H1 (cell line): ENCODE results near the gene APOC3. TPM values are rescaled to one million over a fixed set of nuclear protein-coding genes. Genes with fewer than 3 reads are reported as not detected.

Source experiments
- CTCF ChIA-PET: fragments of 300-600 bp; sonication (Branson Sonifier 250); formaldehyde crosslinking; loops from one replicate; lab custom pipeline; 2021; ENCODE audit not compliant: partially characterized antibody; lab: Charles Lee
- POLR2A ChIA-PET: fragments of 300-600 bp; sonication (Branson Sonifier 250); formaldehyde crosslinking; loops from one replicate; lab custom pipeline; 2021; ENCODE audit warnings: inconsistent platforms; ENCODE audit not compliant: partially characterized antibody; lab: Charles Lee
- DNase-seq, 2 experiments: peaks; one replicate each; pipeline versions ENCODE4 v3.0.0 to v3.0.0-alpha.2; 2010 to 2022; ENCODE audit warnings: low spot score in 2 of 2, low read depth in 1 of 2, mixed read lengths in 1 of 2
- FAIRE-seq: peaks from 2 replicates; lab custom pipeline; 2011; peaks lifted over from hg19 to GRCh38; lab: Jason Lieb, UNC
- H2AFZ ChIP-seq: 2 replicates; pipeline ENCODE4 v1.8.1; 2012; ENCODE audit warnings: low read length, inconsistent platforms
- H2AK5ac ChIP-seq: 2 replicates; pipeline ENCODE4 v1.6.1; 2013; ENCODE audit warnings: low read depth, low read length
- H2BK120ac ChIP-seq: replicated peaks from 2 replicates; pipeline ENCODE3; 2013; ENCODE audit warnings: low read depth, low read length, inconsistent platforms
- H2BK12ac ChIP-seq: 2 replicates; pipeline ENCODE4 v1.6.1; 2013; ENCODE audit warnings: low read depth, low read length
- H2BK15ac ChIP-seq: 2 replicates; pipeline ENCODE4 v1.6.1; 2013; ENCODE audit warnings: low read length
- H2BK20ac ChIP-seq: 2 replicates; pipeline ENCODE4 v1.6.1; 2013; ENCODE audit warnings: low read length
- H2BK5ac ChIP-seq: 2 replicates; pipeline ENCODE4 v1.6.1; 2013; ENCODE audit warnings: low read depth, low read length
- H3K14ac ChIP-seq: 2 replicates; pipeline ENCODE4 v1.6.1; 2013; ENCODE audit warnings: inconsistent platforms; ENCODE audit not compliant: insufficient read length
- H3K18ac ChIP-seq: 2 replicates; pipeline ENCODE4 v1.6.1; 2013; ENCODE audit warnings: low read length; ENCODE audit errors: extremely low read depth
- H3K23ac ChIP-seq: 2 replicates; pipeline ENCODE4 v1.6.1; 2013; ENCODE audit warnings: inconsistent platforms; ENCODE audit not compliant: insufficient read length
- H3K23me2 ChIP-seq: 2 replicates; pipeline ENCODE4 v1.6.1; 2013; ENCODE audit warnings: low read depth, low read length
- H3K27ac ChIP-seq: 2 replicates; pipeline ENCODE4 v1.6.1; 2011; ENCODE audit warnings: low read depth, low read length, inconsistent platforms
- H3K27me3 ChIP-seq, 4 experiments: replicated peaks in 1 of 4; 1 replicate in 1 of 4; 2 replicates in 3 of 4; pipeline versions ENCODE4 v1.6.1 to v1.8.1; 2011 to 2013; ENCODE audit warnings: low read length in 3 of 4, mild to moderate bottlenecking in 3 of 4, inconsistent platforms in 2 of 4, mixed read lengths in 2 of 4, moderate library complexity in 1 of 4; ENCODE audit not compliant: control insufficient read depth in 3 of 4, insufficient read depth in 3 of 4; ENCODE audit errors: extremely low read depth in 1 of 4
- H3K36me3 ChIP-seq, 4 experiments: 2 replicates each; pipeline versions ENCODE4 v1.6.1 to v1.8.1; 2011 to 2013; ENCODE audit warnings: mild to moderate bottlenecking in 4 of 4, low read length in 3 of 4, moderate library complexity in 2 of 4, control low read depth in 1 of 4, inconsistent platforms in 1 of 4; ENCODE audit not compliant: insufficient read depth in 4 of 4, control insufficient read depth in 2 of 4
- H3K4ac ChIP-seq: replicated peaks from 2 replicates; pipeline ENCODE3; 2013; ENCODE audit warnings: low read length, low read depth, mixed read lengths, inconsistent platforms; ENCODE audit not compliant: insufficient read length
- H3K4me1 ChIP-seq, 4 experiments: replicated peaks in 1 of 4; 1 replicate in 1 of 4; 2 replicates in 3 of 4; pipeline versions ENCODE4 v1.6.1 to v1.8.1; 2011 to 2013; ENCODE audit warnings: low read length in 3 of 4, inconsistent platforms in 2 of 4, mixed read lengths in 1 of 4; ENCODE audit not compliant: insufficient read depth in 4 of 4, control insufficient read depth in 3 of 4
- H3K4me2 ChIP-seq, 2 experiments: 2 replicates each; pipeline versions ENCODE4 v1.6.1 to v1.8.1; 2011 to 2013; ENCODE audit warnings: low read depth in 2 of 2, low read length in 2 of 2, control low read depth in 1 of 2, inconsistent platforms in 1 of 2, mild to moderate bottlenecking in 1 of 2; ENCODE audit not compliant: insufficient read depth in 1 of 2
- H3K4me3 ChIP-seq, 4 experiments: fragments of 200-600, 300-600 bp in 1 of 4; sonication (generic), shearing (Covaris generic), sonication (Bioruptor Twin) in 1 of 4; 2 replicates each; pipeline versions ENCODE4 v1.5.1 to v1.8.1; 2011 to 2016; ENCODE audit warnings: low read length in 4 of 4, low read depth in 3 of 4, control low read depth in 2 of 4, inconsistent platforms in 2 of 4, mild to moderate bottlenecking in 2 of 4, mixed read lengths in 1 of 4, moderate library complexity in 1 of 4; ENCODE audit not compliant: insufficient read depth in 2 of 4; ENCODE audit errors: extremely low read depth in 1 of 4
- H3K56ac ChIP-seq: replicated peaks from 2 replicates; pipeline ENCODE3; 2013; ENCODE audit warnings: low read depth, mild to moderate bottlenecking, mixed read lengths, low read length, inconsistent platforms; ENCODE audit not compliant: insufficient read length
- H3K79me1 ChIP-seq: 2 replicates; pipeline ENCODE4 v1.6.1; 2013; ENCODE audit warnings: low read depth, low read length, control low read depth
- H3K79me2 ChIP-seq, 2 experiments: 2 replicates each; pipeline versions ENCODE4 v1.6.1 to v1.8.1; 2012 to 2013; ENCODE audit warnings: low read length in 2 of 2, mild to moderate bottlenecking in 2 of 2, inconsistent platforms in 1 of 2; ENCODE audit not compliant: insufficient read depth in 2 of 2, control insufficient read depth in 1 of 2
- H3K9ac ChIP-seq, 4 experiments: replicated peaks in 1 of 4; 1 replicate in 1 of 4; 2 replicates in 3 of 4; pipeline versions ENCODE4 v1.6.1 to v1.8.1; 2011 to 2013; ENCODE audit warnings: low read depth in 3 of 4, low read length in 3 of 4, control low read depth in 2 of 4, mild to moderate bottlenecking in 2 of 4, moderate library complexity in 2 of 4, inconsistent platforms in 1 of 4; ENCODE audit errors: extremely low read depth in 1 of 4
- H3K9me3 ChIP-seq, 2 experiments: 2 replicates each; pipeline versions ENCODE4 v1.6.1 to v1.8.1; 2012 to 2013; ENCODE audit warnings: mild to moderate bottlenecking in 2 of 2, moderate library complexity in 2 of 2, control low read depth in 1 of 2, inconsistent platforms in 1 of 2, low read depth in 1 of 2, low read length in 1 of 2, mixed read lengths in 1 of 2; ENCODE audit not compliant: insufficient read depth in 2 of 2
- H4K20me1 ChIP-seq, 2 experiments: replicated peaks in 1 of 2; 2 replicates each; pipeline versions ENCODE3 to v1.8.1; 2011 to 2013; ENCODE audit warnings: inconsistent platforms in 2 of 2, low read length in 2 of 2, mild to moderate bottlenecking in 1 of 2; ENCODE audit not compliant: insufficient read depth in 2 of 2, control insufficient read depth in 1 of 2
- H4K5ac ChIP-seq: 2 replicates; pipeline ENCODE4 v1.6.1; 2013; ENCODE audit warnings: low read length, low read depth, mixed read lengths, inconsistent platforms; ENCODE audit not compliant: insufficient read length
- H4K8ac ChIP-seq: 2 replicates; pipeline ENCODE4 v1.8.0; 2013; ENCODE audit warnings: mild to moderate bottlenecking, moderate library complexity, low read length, inconsistent platforms; ENCODE audit not compliant: insufficient read depth; ENCODE audit errors: extremely low read depth
- H4K91ac ChIP-seq: replicated peaks from 2 replicates; pipeline ENCODE3; 2013; ENCODE audit warnings: low read length, mixed read lengths, inconsistent platforms; ENCODE audit not compliant: insufficient read length
- EP300 ChIP-seq, 2 experiments: IDR thresholded peaks; 1 replicate in 1 of 2; 2 replicates in 1 of 2; pipeline ENCODE4 v1.6.1; 2011 to 2012; ENCODE audit warnings: low read depth in 2 of 2, low read length in 2 of 2, mild to moderate bottlenecking in 2 of 2, borderline replicate concordance in 1 of 2, inconsistent platforms in 1 of 2, moderate library complexity in 1 of 2
- JUN ChIP-seq: IDR thresholded peaks from 2 replicates; pipeline ENCODE4 v1.6.1; 2011; ENCODE audit warnings: low read depth, mild to moderate bottlenecking, improper control_type of control experiment, low read length
- POU5F1 ChIP-seq: IDR thresholded peaks from 2 replicates; pipeline ENCODE4 v1.6.1; 2011; ENCODE audit warnings: low read depth, mild to moderate bottlenecking, low read length, moderate library complexity
- RNF2 ChIP-seq: fragments of 200-900, 300-1000 bp; sonication (generic); IDR thresholded peaks from 2 replicates; pipeline ENCODE4 v1.7.1; 2016; ENCODE audit warnings: borderline replicate concordance, low read depth, mild to moderate bottlenecking, antibody characterized with exemption, low read length; ENCODE audit not compliant: poor library complexity, severe bottlenecking; ENCODE audit errors: missing control alignments
- SIRT6 ChIP-seq: IDR thresholded peaks from one replicate; pipeline ENCODE4 v1.7.1; 2012; ENCODE audit warnings: low read length, inconsistent platforms
- TBP ChIP-seq: IDR thresholded peaks from 2 replicates; pipeline ENCODE4 v1.6.1; 2011; ENCODE audit warnings: low read depth, low read length, improper control_type of control experiment
- WGBS, 2 experiments: shearing (Covaris generic) in 1 of 2; methylation state at CpG; one replicate each; pipeline versions ENCODE4 v1.1.6 to v1.1.7; 2013 to 2015; ENCODE audit warnings: low lambda C conversion rate in 2 of 2, mixed read lengths in 2 of 2, inconsistent platforms in 1 of 2, low coverage in 1 of 2, missing lambda C conversion rate in 1 of 2; ENCODE audit not compliant: insufficient replicate concordance in 2 of 2, insufficient coverage in 1 of 2, insufficient read length in 1 of 2; ENCODE audit errors: extremely low coverage in 1 of 2, missing lambda C conversion rate in 1 of 2; 5-methylcytosine and 5-hydroxymethylcytosine counted together
- polyA plus RNA-seq, 7 experiments: library from polyadenylated mRNA; depleted of rRNA in 3 of 7; stranded (reverse) in 5 of 7; unstranded in 2 of 7; fragments of >200 nt in 5 of 7; fragments of 200-250 nt in 2 of 7; gene quantifications; 1 replicate in 5 of 7; 2 replicates in 1 of 7; 4 replicates in 1 of 7; pipeline versions ENCODE4 v1.2.1 to v1.2.3, GENCODE V29; 2011 to 2013; ENCODE audit warnings: missing spikeins in 2 of 7, mixed read lengths in 2 of 7
- total RNA-seq: library from RNA; stranded (reverse); fragmentation: NEBNext Ultra II Directional; extraction: Animal tissue kit (Norgen Biotek cat#: 25700); gene quantifications from 2 replicates; pipeline ENCODE4 v1.2.1, GENCODE V29; 2021

The APOC3 gene
- total and polyA plus RNA-seq, 2 of the 8 experiments (the other 6 are each of a cell fraction or from before 2014, with no cell fraction given) = not detected

GRCh38 chr11:116853461-116854073 lies 23.9 kb downstream of the APOC3 start:
- no peak for TF ChIP-seq RNF2
- no peak for TF ChIP-seq TBP
- TF ChIP-seq EP300 (IDR thresholded peaks at IDR 0.05; ENCODE audit: borderline replicate concordance in 1 of 2, low read depth in 2 of 2, low read length in 2 of 2) = no peak
- no peak for TF ChIP-seq JUN
- TF ChIP-seq POU5F1 = no peak
- TF ChIP-seq SIRT6 = no peak
- DNase-seq = no peak
- FAIRE-seq = no peak

More at GRCh38 chr11:116853461-116854073, 23.9 kb downstream of the APOC3 start:
- H3K27me3 ChIP-seq = no peaks in the 10 kb centered on the region
- no peak overlapping the region for H3K4me2 ChIP-seq
- H3K23me2 ChIP-seq = no peaks in the 10 kb centered on the region
- H2BK15ac ChIP-seq = no peak overlapping the region
- no peaks in the 10 kb centered on the region for H3K79me1 ChIP-seq
- WGBS, 2 experiments = 85% methylated on average over 6 of the region's 6 CpGs; no CpG with 5 or more reads in 1 of the 2 experiments
- H2BK120ac ChIP-seq = no peak overlapping the region
- H3K4me1 ChIP-seq = no peaks in the 10 kb centered on the region
- H3K56ac ChIP-seq = no peak overlapping the region
- H3K9ac ChIP-seq = no peak overlapping the region
- ChIA-PET CTCF (interaction anchor here (0.9 to 3.2 kb wide), 4 partner anchors 13 to 253 kb away, joined by 3 to 17 read pairs (median 4); partner anchors contain the start of gene APOA1), POLR2A (interaction anchor here (1.2 kb wide), 1 partner anchor 37 kb away, joined by 3 read pairs; no protein-coding TSS in a partner anchor)
- peaks cover 0 to 2% of the 10 kb centered on the region in 2 experiments for H4K20me1 ChIP-seq
- no peak overlapping the region for H4K91ac ChIP-seq
- no peak overlapping the region for H2BK12ac ChIP-seq
- no peak overlapping the region for H4K8ac ChIP-seq
- H2AK5ac ChIP-seq = no peak overlapping the region
- no peak overlapping the region for H3K27ac ChIP-seq
- H2BK5ac ChIP-seq = no peak overlapping the region
- no peak overlapping the region for H3K4ac ChIP-seq
- no peak overlapping the region for H3K18ac ChIP-seq
- no peak overlapping the region for H3K4me3 ChIP-seq
- H4K5ac ChIP-seq = no peak overlapping the region
- H2AFZ ChIP-seq = no peak overlapping the region
- H3K79me2 ChIP-seq = no peaks in the 10 kb centered on the region
- H3K9me3 ChIP-seq = no peaks in the 10 kb centered on the region
- no peak overlapping the region for H3K23ac ChIP-seq
- peaks cover 8 to 17% (median 13%) of the 10 kb centered on the region in 4 experiments; a peak in 6 of 8 replicates for H3K36me3 ChIP-seq
- no peak overlapping the region for H2BK20ac ChIP-seq
- no peak overlapping the region for H3K14ac ChIP-seq
